Endothelial cell of umbilical vein (primary cell): ENCODE data around the gene GGTA1. TPM values are rescaled to one million over a fixed set of nuclear protein-coding genes. Genes with fewer than 3 reads are reported as not detected.

Source experiments
- BruUV-seq: library from RNA; stranded (reverse); fragments of 400-500 nt; replicated peaks from 2 replicates; lab custom pipeline; 2021; lab: Mats Ljungman, UMichigan
- CTCF ChIA-PET: fragments of 300-600, 350-600 bp; sonication (Branson Sonifier 250); formaldehyde crosslinking; loops from one replicate; lab custom pipeline; 2021; ENCODE audit warnings: antibody characterized with exemption, inconsistent platforms; lab: Charles Lee
- POLR2A ChIA-PET: fragments of 300-600, 350-600 bp; sonication (Branson Sonifier 250); formaldehyde crosslinking; loops from one replicate; lab custom pipeline; 2021; ENCODE audit warnings: antibody characterized with exemption, inconsistent platforms; lab: Charles Lee
- DNase-seq: peaks from one replicate; pipeline ENCODE4 v3.0.0-alpha.2; 2011; ENCODE audit warnings: low read depth, low spot score
- FAIRE-seq: peaks from 2 replicates; lab custom pipeline; 2011; peaks lifted over from hg19 to GRCh38; lab: Jason Lieb, UNC
- H2AFZ ChIP-seq: 2 replicates; pipeline ENCODE4 v1.6.0; 2012; ENCODE audit warnings: low read depth, low read length, control low read depth, inconsistent platforms
- H3K27ac ChIP-seq: 2 replicates; pipeline ENCODE4 v1.5.1; 2011; ENCODE audit warnings: low read depth, mild to moderate bottlenecking, control low read depth, low read length, moderate library complexity; ENCODE audit not compliant: insufficient read depth
- H3K27me3 ChIP-seq, 2 experiments: 2 replicates each; pipeline versions ENCODE4 v1.6.0 to v1.6.1; 2011; ENCODE audit warnings: low read length in 2 of 2, mixed read lengths in 1 of 2; ENCODE audit not compliant: control insufficient read depth in 2 of 2, insufficient read depth in 2 of 2
- H3K36me3 ChIP-seq, 2 experiments: 2 replicates in 1 of 2; 3 replicates in 1 of 2; pipeline ENCODE4 v1.5.1; 2011; ENCODE audit warnings: low read length in 2 of 2, mild to moderate bottlenecking in 1 of 2, moderate library complexity in 1 of 2; ENCODE audit not compliant: control insufficient read depth in 2 of 2, insufficient read depth in 2 of 2; ENCODE audit errors: extremely low read depth in 1 of 2
- H3K4me1 ChIP-seq: 3 replicates; pipeline ENCODE4 v1.5.1; 2011; ENCODE audit warnings: mild to moderate bottlenecking, low read length; ENCODE audit not compliant: control insufficient read depth, insufficient read depth; ENCODE audit errors: extremely low read depth
- H3K4me2 ChIP-seq: 2 replicates; pipeline ENCODE4 v1.6.1; 2011; ENCODE audit warnings: low read length, control low read depth, mixed read lengths; ENCODE audit not compliant: insufficient read depth
- H3K4me3 ChIP-seq, 3 experiments: fragments of 200-600 bp in 1 of 3; sonication (generic), shearing (Covaris generic) in 1 of 3; replicated peaks in 1 of 3; 2 replicates each; pipeline ENCODE4 v1.5.1; 2011 to 2016; ENCODE audit warnings: control low read depth in 3 of 3, low read length in 3 of 3, mild to moderate bottlenecking in 2 of 3, inconsistent platforms in 1 of 3, low read depth in 1 of 3, moderate library complexity in 1 of 3; ENCODE audit not compliant: insufficient read depth in 1 of 3
- H3K79me2 ChIP-seq: 2 replicates; pipeline ENCODE4 v1.6.0; 2012; ENCODE audit warnings: low read length, inconsistent platforms; ENCODE audit not compliant: control insufficient read depth, insufficient read depth
- H3K9ac ChIP-seq: replicated peaks from 2 replicates; pipeline ENCODE3; 2011; ENCODE audit warnings: low read length, control low read depth; ENCODE audit not compliant: insufficient read depth; ENCODE audit errors: extremely low read depth
- H3K9me1 ChIP-seq: replicated peaks from 3 replicates; pipeline ENCODE4 v1.6.0; 2011; ENCODE audit warnings: mild to moderate bottlenecking, low read length; ENCODE audit not compliant: control insufficient read depth, insufficient read depth; ENCODE audit errors: extremely low read depth
- H3K9me3 ChIP-seq: replicated peaks from 2 replicates; pipeline ENCODE4 v1.5.1; 2012; ENCODE audit warnings: low read length, inconsistent platforms; ENCODE audit not compliant: control insufficient read depth, insufficient read depth
- H4K20me1 ChIP-seq: replicated peaks from 2 replicates; pipeline ENCODE3; 2011; ENCODE audit warnings: mild to moderate bottlenecking, low read length; ENCODE audit not compliant: control insufficient read depth, insufficient read depth; ENCODE audit errors: extremely low read depth
- CTCF ChIP-seq, 2 donors: IDR thresholded peaks; 1 replicate in 1 of 2; 2 replicates in 1 of 2; pipeline ENCODE4 v1.5.1; 2011; ENCODE audit warnings: low read length in 2 of 2, mild to moderate bottlenecking in 2 of 2, moderate library complexity in 2 of 2, control low read depth in 1 of 2, inconsistent platforms in 1 of 2, low read depth in 1 of 2; ENCODE audit not compliant: insufficient read depth in 1 of 2; ENCODE audit errors: extremely low read depth in 1 of 2
- FOS ChIP-seq: IDR thresholded peaks from 2 replicates; pipeline ENCODE4 v1.6.1; 2011; ENCODE audit warnings: mild to moderate bottlenecking, low read length, moderate library complexity, borderline replicate concordance; ENCODE audit not compliant: insufficient read depth
- POLR2AphosphoS5 ChIP-seq: IDR thresholded peaks from 2 replicates; pipeline ENCODE4 v1.6.1; 2012; ENCODE audit warnings: low read depth, mild to moderate bottlenecking, control low read depth, low read length, moderate library complexity; ENCODE audit not compliant: insufficient read depth
- dilution Hi-C: fragments of 300-500 bp; cut with MboI; formaldehyde crosslinking; loops from one replicate; pipeline ENCODE4 v1.15.0; 2019; ENCODE audit warnings: low sequenced_read_pairs; ENCODE audit not compliant: extremely low pct_ligation_motif_present
- intact Hi-C: fragments of 100-400 bp; cut with micrococcal nuclease; formaldehyde crosslinking; loops from one replicate; pipeline ENCODE4 v1.10.0; 2022
- polyA plus RNA-seq, 4 experiments: library from polyadenylated mRNA; depleted of rRNA in 3 of 4; stranded (reverse) in 3 of 4; unstranded in 1 of 4; fragments of >200 nt; gene quantifications; 2 replicates each; pipeline versions ENCODE4 v1.2.1 to v1.2.3, GENCODE V29; 2011 to 2012; ENCODE audit warnings: missing spikeins in 1 of 4
- total RNA-seq: library from RNA; stranded (reverse); gene quantifications from 2 replicates; pipeline ENCODE4 v1.2.3, GENCODE V29; 2021

GGTA1 gene
- total and polyA plus RNA-seq, 2 donors (not counting 3 experiments of a cell fraction or from before 2014, with no cell fraction given), result not detected

DNA sequence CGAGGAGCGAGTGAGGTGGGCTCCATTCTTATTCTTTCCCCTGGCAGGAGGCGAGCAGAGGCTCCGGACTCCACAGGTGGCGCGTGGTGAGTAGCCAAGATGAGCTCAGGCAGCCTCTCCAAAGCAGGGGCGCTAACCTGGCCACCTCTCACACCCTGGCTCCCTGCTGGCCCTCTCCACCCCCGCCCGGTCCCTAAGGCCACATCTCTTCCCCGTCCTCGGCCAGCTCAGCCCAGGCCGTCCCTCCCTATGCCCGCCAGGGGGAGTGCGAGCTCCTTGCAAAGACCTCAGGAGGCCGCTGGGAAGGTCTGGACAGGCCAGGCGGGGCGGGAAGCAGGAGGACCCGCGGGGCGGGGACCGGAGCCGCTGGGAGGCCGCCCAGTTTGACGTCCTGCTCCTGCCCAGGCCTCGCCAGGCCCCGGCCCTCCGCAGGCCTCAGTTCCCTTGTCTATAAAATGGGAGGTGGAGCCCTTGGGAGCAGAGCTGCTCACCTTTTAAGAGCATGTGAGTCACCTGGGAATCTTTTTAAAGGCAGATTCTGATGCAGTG, 46.3 kb upstream of the GGTA1 start:
- Histone ChIP-seq H2AFZ (peak overlapping the region; percentile 86), H4K20me1 (no peaks in the 10 kb centered on the region), H3K79me2 (no peaks in the 10 kb centered on the region), H3K4me3 (no peak overlapping the region), H3K9ac (peak overlapping the region; percentile 56), H3K27me3 (peaks cover 0 to under 1% of the 10 kb centered on the region in 2 experiments), H3K9me3 (no peaks in the 10 kb centered on the region), H3K4me1 (no peaks in the 10 kb centered on the region), H3K4me2 (peak overlapping the region; percentile 10), H3K36me3 (no peaks in the 10 kb centered on the region), H3K9me1 (no peaks in the 10 kb centered on the region), H3K27ac (no peak overlapping the region)
- TF ChIP-seq CTCF (IDR thresholded peaks at IDR 0.05; ENCODE audit: extremely low read depth in 1 of 2, insufficient read depth in 1 of 2, low read depth in 1 of 2, low read length in 2 of 2), result peak; percentile 98 to 99
- peak; percentile 35 for TF ChIP-seq POLR2AphosphoS5
- no peak for TF ChIP-seq FOS
- POLR2A ChIA-PET, result no interaction called here
- CTCF ChIA-PET, result interaction anchor here (0.6 to 3.6 kb wide), 66 partner anchors 10 to 578 kb away, joined by 3 to 88 read pairs (median 5); partner anchors contain the start of gene TTLL11
- FAIRE-seq, result peak; percentile 99
- DNase-seq, result peak; percentile 91
- no TSS peak for BruUV-seq
- intact Hi-C loops (loop anchor here (1.0 to 10.0 kb wide), 10 partner anchors 94 to 804 kb away; partner anchors contain the start of gene TTLL11), dilution Hi-C loops (no loop called here)
